ENCODE measurements around the gene TSSC4.

TSSC4 gene

GRCh38 chr11:2437516-2437915 lies 37.0 kb downstream of the TSSC4 start:
- H3K4me3 ChIP-seq (ENCODE audit: low read depth, low read length) = no peak overlapping the region
- DNase-seq (ENCODE audit: low read depth) = no peak
- in situ Hi-C loops (cut with HindIII; ENCODE audit: low sequenced_read_pairs) = no loop called here
- TF ChIP-seq CTCF (IDR thresholded peaks at IDR 0.05; ENCODE audit: low read depth, low read length, missing control alignments) = no peak

GRCh38 chr11:2439820-2440219 lies 39.3 kb downstream of the TSSC4 start:
- DNase-seq (ENCODE audit: low read depth) = no peak
- in situ Hi-C loops (cut with HindIII; ENCODE audit: low sequenced_read_pairs) = no loop called here
- no peak overlapping the region for H3K4me3 ChIP-seq (ENCODE audit: low read depth, low read length)
- TF ChIP-seq CTCF (IDR thresholded peaks at IDR 0.05; ENCODE audit: low read depth, low read length, missing control alignments) = no peak

GRCh38 chr11:2440646-2441045 lies 40.1 kb downstream of the TSSC4 start:
- no peak for DNase-seq (ENCODE audit: low read depth)
- in situ Hi-C loops (cut with HindIII; ENCODE audit: low sequenced_read_pairs) = no loop called here
- H3K4me3 ChIP-seq (ENCODE audit: low read depth, low read length) = no peak overlapping the region
- TF ChIP-seq CTCF (IDR thresholded peaks at IDR 0.05; ENCODE audit: low read depth, low read length, missing control alignments) = no peak

GRCh38 chr11:2441171-2441570 lies 40.6 kb downstream of the TSSC4 start:
- no peak for DNase-seq (ENCODE audit: low read depth)
- H3K4me3 ChIP-seq (ENCODE audit: low read depth, low read length) = no peak overlapping the region
- in situ Hi-C loops (cut with HindIII; ENCODE audit: low sequenced_read_pairs) = no loop called here
- no peak for TF ChIP-seq CTCF (IDR thresholded peaks at IDR 0.05; ENCODE audit: low read depth, low read length, missing control alignments)

- in situ Hi-C loops (cut with HindIII; ENCODE audit: low sequenced_read_pairs) = no loop called here
- H3K4me3 ChIP-seq (ENCODE audit: low read depth, low read length) = no peak overlapping the region
- DNase-seq (ENCODE audit: low read depth) = no peak
- TF ChIP-seq CTCF (IDR thresholded peaks at IDR 0.05; ENCODE audit: low read depth, low read length, missing control alignments) = no peak
These were observed 42.0 kb downstream of the TSSC4 start for GRCh38 chr11:2442589-2442988.

- in situ Hi-C loops (cut with HindIII; ENCODE audit: low sequenced_read_pairs) = no loop called here
- TF ChIP-seq CTCF (IDR thresholded peaks at IDR 0.05; ENCODE audit: low read depth, low read length, missing control alignments) = no peak
- DNase-seq (ENCODE audit: low read depth) = no peak
- no peak overlapping the region for H3K4me3 ChIP-seq (ENCODE audit: low read depth, low read length)
These were observed 42.9 kb downstream of the TSSC4 start for GRCh38 chr11:2443406-2443805.

All from astrocyte of the cerebellum (primary cell).